Tibial nerve (tissue), 4 donors: ENCODE data around the gene RFXAP.

Experiments
- EP300 ChIP-seq, 2 donors: sonication (generic); formaldehyde crosslinking; IDR thresholded peaks; one replicate each; pipeline ENCODE4 v1.6.1; 2017; ENCODE audit warnings: antibody characterized with exemption in 2 of 2, mild to moderate bottlenecking in 1 of 2
- POLR2A ChIP-seq, 2 donors: fragments of 450-650 bp; IDR thresholded peaks; one replicate each; pipeline ENCODE4 v1.6.1; 2017; ENCODE audit warnings: antibody characterized with exemption in 2 of 2, mild to moderate bottlenecking in 2 of 2, moderate library complexity in 2 of 2
- TF ChIP-seq, protein P1 (sequence below), 5 experiments: fragments of 200-600 bp in 3 of 5; fragments of 450-650 bp in 2 of 5; sonication (generic) in 3 of 5; IDR thresholded peaks; one replicate each; pipeline ENCODE4 v1.5.1; 2016 to 2019; ENCODE audit warnings: antibody characterized with exemption in 5 of 5, mild to moderate bottlenecking in 3 of 5, moderate library complexity in 2 of 5

- TF ChIP-seq POLR2A (IDR thresholded peaks at IDR 0.05) (no peak), EP300 (IDR thresholded peaks at IDR 0.05) (no peak)
- TF ChIP-seq, protein P1, sequence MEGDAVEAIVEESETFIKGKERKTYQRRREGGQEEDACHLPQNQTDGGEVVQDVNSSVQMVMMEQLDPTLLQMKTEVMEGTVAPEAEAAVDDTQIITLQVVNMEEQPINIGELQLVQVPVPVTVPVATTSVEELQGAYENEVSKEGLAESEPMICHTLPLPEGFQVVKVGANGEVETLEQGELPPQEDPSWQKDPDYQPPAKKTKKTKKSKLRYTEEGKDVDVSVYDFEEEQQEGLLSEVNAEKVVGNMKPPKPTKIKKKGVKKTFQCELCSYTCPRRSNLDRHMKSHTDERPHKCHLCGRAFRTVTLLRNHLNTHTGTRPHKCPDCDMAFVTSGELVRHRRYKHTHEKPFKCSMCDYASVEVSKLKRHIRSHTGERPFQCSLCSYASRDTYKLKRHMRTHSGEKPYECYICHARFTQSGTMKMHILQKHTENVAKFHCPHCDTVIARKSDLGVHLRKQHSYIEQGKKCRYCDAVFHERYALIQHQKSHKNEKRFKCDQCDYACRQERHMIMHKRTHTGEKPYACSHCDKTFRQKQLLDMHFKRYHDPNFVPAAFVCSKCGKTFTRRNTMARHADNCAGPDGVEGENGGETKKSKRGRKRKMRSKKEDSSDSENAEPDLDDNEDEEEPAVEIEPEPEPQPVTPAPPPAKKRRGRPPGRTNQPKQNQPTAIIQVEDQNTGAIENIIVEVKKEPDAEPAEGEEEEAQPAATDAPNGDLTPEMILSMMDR (IDR thresholded peaks at IDR 0.05) = no peak
Observed at GRCh38 chr13:36807616-36808015, 11.4 kb upstream of the RFXAP start.
